ENCODE measurements around the gene CCR7.

The CCR7 gene

GRCh38 chr17:40564883-40565768, at the start of gene CCR7:
Gene CCR7, minus strand, starts transcription at chr17:40565472. Its CDS starts 63 bp downstream, at chr17:40565409.
- DNase-seq, result no peak

- DNase-seq, result no peak
These were observed 49.3 kb upstream of the CCR7 start for GRCh38 chr17:40614431-40615067.

GRCh38 chr17:40613467-40614154, 48.3 kb upstream of the CCR7 start:
- no peak for DNase-seq

- DNase-seq, result no peak
These were observed 47.5 kb upstream of the CCR7 start for GRCh38 chr17:40612599-40613244.

- DNase-seq, result no peak
These were observed 46.7 kb upstream of the CCR7 start for GRCh38 chr17:40611840-40612474.

- DNase-seq, result no peak
These were observed 45.1 kb upstream of the CCR7 start for GRCh38 chr17:40610359-40610758.

GRCh38 chr17:40608061-40608581, 42.8 kb upstream of the CCR7 start:
- no peak for DNase-seq

GRCh38 chr17:40607641-40608040, 42.4 kb upstream of the CCR7 start:
- DNase-seq, result no peak

- no peak for DNase-seq
These were observed 41.5 kb upstream of the CCR7 start for GRCh38 chr17:40606548-40607353.

GRCh38 chr17:40605306-40605705, 40.0 kb upstream of the CCR7 start:
- DNase-seq, result no peak

- DNase-seq, result no peak
These were observed 39.2 kb upstream of the CCR7 start for GRCh38 chr17:40604327-40605080.

GRCh38 chr17:40602445-40603443, 37.5 kb upstream of the CCR7 start:
- DNase-seq, result no peak

- DNase-seq, result no peak
These were observed 35.3 kb upstream of the CCR7 start for GRCh38 chr17:40600486-40601046.

- DNase-seq, result no peak
These were observed 34.1 kb upstream of the CCR7 start for GRCh38 chr17:40599468-40599763.

- no peak for DNase-seq
These were observed 33.6 kb upstream of the CCR7 start for GRCh38 chr17:40598619-40599467.

- DNase-seq, result no peak
These were observed 33.0 kb upstream of the CCR7 start for GRCh38 chr17:40598301-40598618.

- DNase-seq, result no peak
These were observed 32.5 kb upstream of the CCR7 start for GRCh38 chr17:40597556-40598300.

GRCh38 chr17:40597156-40597555, 31.9 kb upstream of the CCR7 start:
- DNase-seq, result no peak

Data from amniotic stem cell (primary cell).